AG09309 (cell line): Measurements from ENCODE around the gene PPP2R5C.

ENCODE experiments used
- DNase-seq: peaks from one replicate; pipeline ENCODE4 v3.0.0-alpha.2; 2010; ENCODE audit warnings: low read depth
- H3K4me3 ChIP-seq: 2 replicates; pipeline ENCODE4 v1.5.1; 2011; ENCODE audit warnings: mild to moderate bottlenecking, low read depth, low read length, moderate library complexity; ENCODE audit not compliant: control insufficient read depth
- CTCF ChIP-seq: IDR thresholded peaks from 2 replicates; pipeline ENCODE4 v1.5.1; 2011; ENCODE audit warnings: mild to moderate bottlenecking, low read depth, low read length, inconsistent platforms; ENCODE audit not compliant: insufficient read depth, control insufficient read depth; ENCODE audit errors: missing control alignments

PPP2R5C gene

DNA sequence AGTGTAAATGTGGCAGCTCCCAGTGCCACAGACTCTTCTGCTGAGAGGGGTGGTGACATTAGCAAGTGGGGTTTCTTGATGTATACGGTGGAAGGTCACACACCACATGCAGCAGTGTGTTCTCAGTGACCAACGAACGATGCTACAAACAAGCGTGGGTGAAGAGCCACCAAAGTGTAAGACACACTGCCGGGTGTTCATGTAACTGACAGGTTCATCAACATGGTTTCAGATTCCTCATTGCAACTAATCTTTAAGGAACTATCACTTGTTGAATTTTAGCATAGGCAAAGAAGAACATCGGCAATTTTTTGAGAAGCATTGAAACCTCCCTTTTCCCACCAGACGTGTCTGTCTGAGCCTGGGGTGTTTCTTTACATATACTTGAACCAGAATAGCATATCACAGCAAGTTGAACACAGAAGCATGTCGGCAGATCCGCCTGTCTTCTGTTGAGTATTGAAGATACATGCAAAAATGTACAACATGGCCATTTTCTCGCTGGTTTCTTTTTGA lies 58.8 kb downstream of the PPP2R5C start:
- DNase-seq: no peak
- no peak overlapping the region for H3K4me3 ChIP-seq
- TF ChIP-seq CTCF: no peak

GRCh38 chr14:101821528-101821927 lies 60.0 kb downstream of the PPP2R5C start:
- DNase-seq: no peak
- no peak overlapping the region for H3K4me3 ChIP-seq
- no peak for TF ChIP-seq CTCF

DNA sequence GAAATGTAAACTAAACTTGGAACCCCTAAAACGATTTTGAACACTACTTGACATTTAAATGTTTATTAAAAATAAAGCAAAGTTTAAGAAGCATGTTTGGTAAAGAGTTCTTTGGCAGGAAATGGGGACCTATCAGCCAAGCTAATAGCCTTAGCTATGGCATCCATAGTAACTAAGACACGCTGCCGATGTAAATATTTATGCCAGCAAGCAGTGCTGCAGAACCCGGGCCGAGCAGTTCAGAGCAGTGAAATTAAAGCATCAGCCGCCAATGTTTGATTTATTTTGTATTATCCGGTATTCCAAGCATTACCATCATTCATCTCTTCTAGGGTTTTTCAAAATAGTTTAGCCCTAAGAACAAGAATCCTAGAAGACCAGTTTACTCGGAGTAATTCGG lies 61.6 kb downstream of the PPP2R5C start:
- DNase-seq: no peak
- no peak overlapping the region for H3K4me3 ChIP-seq
- TF ChIP-seq CTCF: no peak

GRCh38 chr14:101823511-101824120 lies 62.1 kb downstream of the PPP2R5C start:
- TF ChIP-seq CTCF: no peak
- no peak for DNase-seq
- H3K4me3 ChIP-seq: no peak overlapping the region

GRCh38 chr14:101824339-101824727 lies 62.8 kb downstream of the PPP2R5C start:
- no peak for DNase-seq
- TF ChIP-seq CTCF: no peak
- H3K4me3 ChIP-seq: no peak overlapping the region

GRCh38 chr14:101825797-101826196 lies 64.3 kb downstream of the PPP2R5C start:
- no peak for TF ChIP-seq CTCF
- H3K4me3 ChIP-seq: no peak overlapping the region
- DNase-seq: no peak
